Measurements from ENCODE around the gene ZNF827. TPM values are rescaled to one million over a fixed set of nuclear protein-coding genes. Genes with fewer than 3 reads are reported as not detected.

Gene ZNF827
- total RNA-seq, 1 experiment from 2014 or later = 19.1 TPM

DNA sequence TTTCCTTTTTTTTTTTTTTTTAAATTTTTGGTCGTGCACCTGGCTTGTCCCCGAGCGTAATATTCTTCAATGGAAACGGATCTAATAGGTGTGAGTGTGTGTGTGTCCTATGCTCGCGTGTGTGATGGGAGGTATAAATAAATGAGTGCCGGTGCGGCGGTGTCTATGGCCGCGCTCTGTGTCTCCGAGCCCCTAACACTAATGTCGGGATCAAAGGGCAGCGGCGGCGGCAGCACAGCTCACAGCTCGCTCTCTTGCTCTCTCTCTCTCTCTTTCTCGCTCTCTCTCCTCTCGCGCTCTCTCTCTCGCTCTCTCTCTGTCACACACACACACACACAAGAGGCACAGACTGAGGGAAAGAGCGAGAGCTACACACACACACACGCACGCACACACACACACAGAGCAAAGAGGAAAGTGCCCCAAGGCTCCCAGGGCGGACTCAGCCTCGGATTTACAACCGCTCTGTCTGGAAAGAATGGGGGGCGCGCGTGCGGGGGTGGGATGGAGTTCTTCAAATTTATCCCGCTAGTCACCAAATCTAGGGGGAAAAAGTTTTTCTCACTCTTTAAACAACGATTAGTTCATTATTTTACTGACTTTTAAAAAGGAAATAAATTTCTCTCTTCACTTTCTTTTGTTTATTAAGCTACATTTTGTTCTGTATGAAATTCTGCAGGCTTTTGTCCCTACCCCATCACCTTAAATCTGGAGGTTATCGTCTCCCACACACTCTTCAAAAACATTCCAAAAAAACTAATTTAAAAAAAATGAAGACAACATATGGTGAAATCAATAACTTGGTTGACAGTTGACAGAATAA is at the start of gene ZNF827 (continued):
- TF ChIP-seq EZH2 (IDR thresholded peaks at IDR 0.05) (no peak), EZH2phosphoT487 (IDR thresholded peaks at IDR 0.05; ENCODE audit: borderline replicate concordance) (no peak), CBX3 (IDR thresholded peaks at IDR 0.05; ENCODE audit: low read depth) (peak; percentile 89), ZBTB33 (IDR thresholded peaks at IDR 0.05; ENCODE audit: extremely low read depth, insufficient replicate concordance, low read length) (no peak), SRF (IDR thresholded peaks at IDR 0.05; ENCODE audit: low read depth) (no peak), CEBPB (IDR thresholded peaks at IDR 0.05; ENCODE audit: low read depth) (no peak), POLR2AphosphoS5 (IDR thresholded peaks at IDR 0.05; ENCODE audit: low read depth, low read length) (peak; percentile 32), ZFX (IDR thresholded peaks at IDR 0.05) (no peak)
- TF ChIP-seq, protein P1, sequence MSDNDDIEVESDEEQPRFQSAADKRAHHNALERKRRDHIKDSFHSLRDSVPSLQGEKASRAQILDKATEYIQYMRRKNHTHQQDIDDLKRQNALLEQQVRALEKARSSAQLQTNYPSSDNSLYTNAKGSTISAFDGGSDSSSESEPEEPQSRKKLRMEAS (IDR thresholded peaks at IDR 0.05) = peak; percentile 63

- Histone ChIP-seq H3K4me1 (ENCODE audit: control insufficient read depth in 1 of 2, insufficient read depth in 2 of 2, low read length in 2 of 2) (no peaks in the 10 kb centered on the region), H4K20me1 (ENCODE audit: insufficient read depth) (no peaks in the 10 kb centered on the region), H3K4me3 (replicated peaks in 1 of 2; ENCODE audit: low read depth in 1 of 2, low read length in 2 of 2) (no peak overlapping the region), H3K27me3 (ENCODE audit: insufficient read depth, low read length) (no peaks in the 10 kb centered on the region), H3K9ac (ENCODE audit: low read length) (no peak overlapping the region), H3K9me3 (ENCODE audit: control insufficient read depth in 1 of 2, insufficient read depth in 1 of 2, low read depth in 1 of 2, low read length in 2 of 2) (no peaks in the 10 kb centered on the region), H2AFZ (ENCODE audit: low read depth, low read length, poor library complexity, severe bottlenecking) (peak overlapping the region; percentile 53), H3K9me2 (ENCODE audit: insufficient read depth) (no peaks in the 10 kb centered on the region), H3K36me3 (ENCODE audit: control insufficient read depth in 1 of 2, insufficient read depth in 2 of 2, low read length in 2 of 2) (no peaks in the 10 kb centered on the region), H3K27ac (ENCODE audit: low read depth, low read length) (no peak overlapping the region), H3K4me2 (ENCODE audit: low read length) (no peak overlapping the region), H3K79me2 (ENCODE audit: insufficient read depth, low read length) (no peaks in the 10 kb centered on the region)
- RAD21 ChIA-PET (ENCODE audit: low non-redundant PET in 1 of 2, low total read pairs in 2 of 2, uncharacterized antibody in 2 of 2, unreplicated experiment in 2 of 2) = no interaction called here
- POLR2A ChIA-PET = no interaction called here
- TF ChIP-seq ELF1 (IDR thresholded peaks at IDR 0.05; ENCODE audit: borderline replicate concordance, low read depth) (no peak), ZFX (IDR thresholded peaks at IDR 0.05) (no peak), JUND (IDR thresholded peaks at IDR 0.05) (no peak)
- TF ChIP-seq, protein P2, sequence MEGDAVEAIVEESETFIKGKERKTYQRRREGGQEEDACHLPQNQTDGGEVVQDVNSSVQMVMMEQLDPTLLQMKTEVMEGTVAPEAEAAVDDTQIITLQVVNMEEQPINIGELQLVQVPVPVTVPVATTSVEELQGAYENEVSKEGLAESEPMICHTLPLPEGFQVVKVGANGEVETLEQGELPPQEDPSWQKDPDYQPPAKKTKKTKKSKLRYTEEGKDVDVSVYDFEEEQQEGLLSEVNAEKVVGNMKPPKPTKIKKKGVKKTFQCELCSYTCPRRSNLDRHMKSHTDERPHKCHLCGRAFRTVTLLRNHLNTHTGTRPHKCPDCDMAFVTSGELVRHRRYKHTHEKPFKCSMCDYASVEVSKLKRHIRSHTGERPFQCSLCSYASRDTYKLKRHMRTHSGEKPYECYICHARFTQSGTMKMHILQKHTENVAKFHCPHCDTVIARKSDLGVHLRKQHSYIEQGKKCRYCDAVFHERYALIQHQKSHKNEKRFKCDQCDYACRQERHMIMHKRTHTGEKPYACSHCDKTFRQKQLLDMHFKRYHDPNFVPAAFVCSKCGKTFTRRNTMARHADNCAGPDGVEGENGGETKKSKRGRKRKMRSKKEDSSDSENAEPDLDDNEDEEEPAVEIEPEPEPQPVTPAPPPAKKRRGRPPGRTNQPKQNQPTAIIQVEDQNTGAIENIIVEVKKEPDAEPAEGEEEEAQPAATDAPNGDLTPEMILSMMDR (IDR thresholded peaks at IDR 0.05 in 2 of 3, conservative IDR thresholded peaks at IDR 0.05 in 1 of 3; ENCODE audit: borderline replicate concordance in 1 of 3, insufficient read depth in 1 of 3, low read depth in 2 of 3, low read length in 2 of 3) = no peak
- BruUV-seq (replicated peaks) = no TSS peak
- CTCF ChIA-PET = no interaction called here
- ATAC-seq (no peak), DNase-seq (ENCODE audit: low read depth, low spot score) (no peak)
- intact Hi-C loops (cut with micrococcal nuclease) = no loop called here
Measured at GRCh38 chr4:145984563-145984962, 45.9 kb upstream of the ZNF827 start.

Data from HCT116 (cell line).